Caco-2 (cell line): ENCODE data around the gene RNF11. TPM values are rescaled to one million over a fixed set of nuclear protein-coding genes. Genes with fewer than 3 reads are reported as not detected.

ENCODE experiments used
- BruUV-seq: library from RNA; stranded (reverse); fragments of 400-500 nt; replicated peaks from 2 replicates; lab custom pipeline; 2021; lab: Mats Ljungman, UMichigan
- CTCF ChIA-PET: fragments of 300-600 bp; sonication (Branson Sonifier 250); formaldehyde crosslinking; loops from one replicate; lab custom pipeline; 2022; ENCODE audit warnings: antibody characterized with exemption; lab: Charles Lee
- POLR2A ChIA-PET: fragments of 300-600 bp; sonication (Branson Sonifier 250); formaldehyde crosslinking; loops from one replicate; lab custom pipeline; 2022; ENCODE audit warnings: antibody characterized with exemption; lab: Charles Lee
- DNase-seq, 2 experiments: peaks; one replicate each; pipeline versions ENCODE4 v3.0.0 to v3.0.0-alpha.2; 2020 to 2022
- H3K27me3 ChIP-seq: replicated peaks from 2 replicates; pipeline ENCODE4 v1.6.0; 2011; ENCODE audit warnings: low read length; ENCODE audit not compliant: control insufficient read depth, insufficient read depth
- H3K36me3 ChIP-seq: 2 replicates; pipeline ENCODE4 v1.5.1; 2011; ENCODE audit warnings: low read length; ENCODE audit not compliant: control insufficient read depth, insufficient read depth
- H3K4me1 ChIP-seq: fragments of 250-450 bp; sonication (Bioruptor Pico); 2 replicates; pipeline ENCODE4 v1.5.1; 2020; ENCODE audit warnings: mild to moderate bottlenecking
- H3K4me3 ChIP-seq: 2 replicates; pipeline ENCODE4 v1.5.1; 2011; ENCODE audit warnings: low read depth, mild to moderate bottlenecking, control low read depth, low read length
- H3K9me3 ChIP-seq: fragments of 250-450 bp; sonication (Bioruptor Pico); 2 replicates; pipeline ENCODE4 v1.5.1; 2020; ENCODE audit warnings: mild to moderate bottlenecking, moderate library complexity
- H3K27ac Mint-ChIP-seq: one replicate; pipeline ENCODE4 v1.8.0; 2022; ENCODE audit warnings: mixed read lengths; ENCODE audit not compliant: unreplicated experiment
- H3K27me3 Mint-ChIP-seq: one replicate; pipeline ENCODE4 v1.8.0; 2022; ENCODE audit warnings: mixed read lengths; ENCODE audit not compliant: insufficient read depth, unreplicated experiment
- H3K36me3 Mint-ChIP-seq: one replicate; pipeline ENCODE4 v1.8.0; 2022; ENCODE audit warnings: mild to moderate bottlenecking, mixed read lengths; ENCODE audit not compliant: insufficient read depth, unreplicated experiment
- H3K4me1 Mint-ChIP-seq: one replicate; pipeline ENCODE4 v1.8.0; 2022; ENCODE audit warnings: low read depth, mixed read lengths; ENCODE audit not compliant: unreplicated experiment
- H3K4me3 Mint-ChIP-seq: one replicate; pipeline ENCODE4 v1.8.0; 2022; ENCODE audit warnings: mild to moderate bottlenecking, moderate library complexity, mixed read lengths; ENCODE audit not compliant: unreplicated experiment
- H3K9me3 Mint-ChIP-seq: one replicate; pipeline ENCODE4 v1.8.0; 2022; ENCODE audit warnings: mixed read lengths; ENCODE audit not compliant: unreplicated experiment
- intact Hi-C: fragments of 100-400 bp; cut with micrococcal nuclease; formaldehyde crosslinking; loops from one replicate; pipeline ENCODE4 v1.10.0; 2022; ENCODE audit not compliant: unreplicated experiment
- total RNA-seq: library from RNA; stranded (reverse); gene quantifications from 2 replicates; pipeline ENCODE4 v1.2.3, GENCODE V29; 2022
- TF ChIP-seq, protein P1 (sequence below), 2 experiments: fragments of 200-600 bp in 1 of 2; IDR thresholded peaks; 1 replicate in 1 of 2; 2 replicates in 1 of 2; pipeline versions ENCODE4 v1.5.1 to v1.8.0; 2011 to 2022; ENCODE audit warnings: antibody characterized with exemption in 1 of 2, control low read depth in 1 of 2, inconsistent platforms in 1 of 2, low read depth in 1 of 2, low read length in 1 of 2, mild to moderate bottlenecking in 1 of 2, moderate library complexity in 1 of 2; ENCODE audit not compliant: insufficient read depth in 1 of 2, severe bottlenecking in 1 of 2, unreplicated experiment in 1 of 2

Gene RNF11
- total RNA-seq, 1 experiment from 2014 or later, result 44.1 TPM

DNA sequence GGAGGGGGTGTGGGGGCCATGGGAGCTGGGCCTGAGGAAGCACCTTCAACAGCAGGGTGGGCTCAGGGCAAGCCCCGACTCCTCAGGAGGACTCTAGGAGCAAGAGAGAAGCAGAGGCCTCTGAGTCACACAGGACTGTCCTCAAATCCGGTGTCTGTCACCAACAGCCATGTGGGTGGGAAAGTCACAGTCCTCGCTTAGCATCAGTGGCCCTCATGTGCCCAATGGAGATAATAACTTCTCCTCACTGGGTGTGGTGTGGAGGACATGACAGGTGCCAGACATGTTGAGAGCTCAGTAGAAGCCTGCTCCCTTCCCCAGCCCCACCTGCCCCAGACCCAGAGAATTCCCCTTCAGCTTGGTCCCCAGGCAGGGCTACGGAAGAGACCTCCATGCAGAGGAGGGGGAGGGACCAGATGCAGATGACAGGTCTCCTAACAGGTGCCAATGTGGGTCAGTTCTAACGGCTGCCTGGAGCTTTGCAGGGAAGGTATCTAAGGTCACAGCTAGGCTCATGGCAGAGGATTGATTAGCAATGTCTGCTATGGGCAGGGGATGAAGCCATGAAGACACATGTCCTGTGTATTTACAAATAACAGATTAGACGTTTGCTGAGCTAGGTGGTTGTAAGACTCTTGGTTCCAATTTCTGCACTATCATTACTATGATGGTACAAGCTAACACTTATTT lies 64.1 kb downstream of the RNF11 start:
- no peak for DNase-seq
- BruUV-seq, result no TSS peak
- H3K36me3 Mint-ChIP-seq, result peaks cover 19% of the 10 kb centered on the region
- TF ChIP-seq, protein P1, sequence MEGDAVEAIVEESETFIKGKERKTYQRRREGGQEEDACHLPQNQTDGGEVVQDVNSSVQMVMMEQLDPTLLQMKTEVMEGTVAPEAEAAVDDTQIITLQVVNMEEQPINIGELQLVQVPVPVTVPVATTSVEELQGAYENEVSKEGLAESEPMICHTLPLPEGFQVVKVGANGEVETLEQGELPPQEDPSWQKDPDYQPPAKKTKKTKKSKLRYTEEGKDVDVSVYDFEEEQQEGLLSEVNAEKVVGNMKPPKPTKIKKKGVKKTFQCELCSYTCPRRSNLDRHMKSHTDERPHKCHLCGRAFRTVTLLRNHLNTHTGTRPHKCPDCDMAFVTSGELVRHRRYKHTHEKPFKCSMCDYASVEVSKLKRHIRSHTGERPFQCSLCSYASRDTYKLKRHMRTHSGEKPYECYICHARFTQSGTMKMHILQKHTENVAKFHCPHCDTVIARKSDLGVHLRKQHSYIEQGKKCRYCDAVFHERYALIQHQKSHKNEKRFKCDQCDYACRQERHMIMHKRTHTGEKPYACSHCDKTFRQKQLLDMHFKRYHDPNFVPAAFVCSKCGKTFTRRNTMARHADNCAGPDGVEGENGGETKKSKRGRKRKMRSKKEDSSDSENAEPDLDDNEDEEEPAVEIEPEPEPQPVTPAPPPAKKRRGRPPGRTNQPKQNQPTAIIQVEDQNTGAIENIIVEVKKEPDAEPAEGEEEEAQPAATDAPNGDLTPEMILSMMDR (IDR thresholded peaks at IDR 0.05; ENCODE audit: insufficient read depth in 1 of 2, low read depth in 1 of 2, low read length in 1 of 2, severe bottlenecking in 1 of 2, unreplicated experiment in 1 of 2), result no peak
- H3K4me3 Mint-ChIP-seq, result no peak overlapping the region
- H3K9me3 ChIP-seq, result no peaks in the 10 kb centered on the region
- H3K4me3 ChIP-seq, result no peak overlapping the region
- H3K36me3 ChIP-seq, result no peaks in the 10 kb centered on the region; the same call in 1 of the 2 replicates
- ChIA-PET POLR2A (no interaction called here), CTCF (interaction anchor here (0.6 kb wide), 1 partner anchor 52 kb away, joined by 8 read pairs; no protein-coding TSS in a partner anchor)
- no peaks in the 10 kb centered on the region for H3K27me3 ChIP-seq
- no peak overlapping the region for H3K27ac Mint-ChIP-seq
- intact Hi-C loops, result no loop called here
- H3K4me1 ChIP-seq, result peaks cover 12% of the 10 kb centered on the region
- H3K9me3 Mint-ChIP-seq, result no peaks in the 10 kb centered on the region
- H3K27me3 Mint-ChIP-seq, result no peaks in the 10 kb centered on the region
- peaks cover 13% of the 10 kb centered on the region for H3K4me1 Mint-ChIP-seq

DNA sequence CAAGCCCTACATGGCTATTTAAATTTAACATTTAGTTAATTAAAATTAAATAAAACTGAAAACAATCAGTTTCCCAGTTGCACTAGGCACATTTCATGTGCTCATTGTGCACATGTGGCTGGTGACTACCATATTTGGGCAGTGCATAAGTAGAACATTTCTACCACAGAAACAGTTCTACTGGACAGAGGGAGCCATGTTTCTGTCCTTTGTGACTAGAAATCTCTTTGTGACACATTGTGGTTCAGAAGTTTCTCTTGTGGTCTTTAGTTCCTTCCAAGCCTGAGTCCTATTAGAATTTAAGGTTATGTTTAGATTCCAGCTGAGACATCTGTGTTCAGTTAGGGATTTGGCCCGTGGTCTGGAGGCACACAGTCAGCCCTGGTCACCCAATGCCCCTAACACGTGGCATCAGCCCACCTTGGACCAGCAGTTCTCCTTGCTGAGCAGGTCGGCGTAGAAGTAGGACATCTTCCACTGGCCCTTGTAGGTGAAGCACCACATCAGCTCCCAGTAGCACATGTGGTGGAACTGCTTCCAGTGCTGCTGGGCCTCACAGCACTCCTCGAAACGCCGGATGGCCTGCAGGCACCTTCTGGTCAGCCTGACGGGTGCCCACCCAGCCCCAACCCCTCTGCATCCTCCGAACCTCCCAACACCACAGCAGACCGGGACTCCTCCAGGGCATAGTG lies 65.2 kb downstream of the RNF11 start:
- no TSS peak for BruUV-seq
- H3K9me3 Mint-ChIP-seq, result no peaks in the 10 kb centered on the region
- ChIA-PET CTCF (no interaction called here), POLR2A (no interaction called here)
- H3K4me3 Mint-ChIP-seq, result no peak overlapping the region
- intact Hi-C loops, result no loop called here
- Histone ChIP-seq H3K4me3 (no peak overlapping the region), H3K27me3 (no peaks in the 10 kb centered on the region), H3K9me3 (no peaks in the 10 kb centered on the region), H3K4me1 (peaks cover 19% of the 10 kb centered on the region), H3K36me3 (no peaks in the 10 kb centered on the region; the same call in 1 of the 2 replicates)
- TF ChIP-seq, protein P1 (IDR thresholded peaks at IDR 0.05; ENCODE audit: insufficient read depth in 1 of 2, low read depth in 1 of 2, low read length in 1 of 2, severe bottlenecking in 1 of 2, unreplicated experiment in 1 of 2), result no peak
- peaks cover 13% of the 10 kb centered on the region for H3K36me3 Mint-ChIP-seq
- no peak overlapping the region for H3K27ac Mint-ChIP-seq
- H3K4me1 Mint-ChIP-seq, result peaks cover 13% of the 10 kb centered on the region
- no peaks in the 10 kb centered on the region for H3K27me3 Mint-ChIP-seq
- DNase-seq, result no peak

DNA sequence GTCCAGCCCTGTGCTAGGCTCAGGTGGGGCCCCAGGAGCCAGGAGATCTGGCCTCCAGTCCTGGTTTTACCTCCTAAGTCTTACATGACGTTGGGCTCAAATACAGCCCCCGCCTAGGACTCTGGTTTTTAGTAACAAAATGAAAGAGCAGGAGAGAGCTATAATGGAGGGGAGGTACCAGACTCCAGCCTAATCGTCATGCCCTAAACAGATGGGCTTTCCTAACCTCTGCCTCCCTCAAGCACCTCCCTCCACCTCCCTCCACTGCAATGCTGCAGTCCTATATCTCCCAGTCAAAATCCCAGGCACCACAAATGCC lies 65.7 kb downstream of the RNF11 start:
- Mint-ChIP-seq H3K9me3 (no peaks in the 10 kb centered on the region), H3K36me3 (peaks cover 10% of the 10 kb centered on the region), H3K4me3 (no peak overlapping the region), H3K27ac (no peak overlapping the region), H3K27me3 (no peaks in the 10 kb centered on the region), H3K4me1 (peaks cover 13% of the 10 kb centered on the region)
- intact Hi-C loops, result no loop called here
- no peak for DNase-seq
- POLR2A ChIA-PET, result no interaction called here
- no peaks in the 10 kb centered on the region for H3K36me3 ChIP-seq
- H3K9me3 ChIP-seq, result no peaks in the 10 kb centered on the region
- H3K4me3 ChIP-seq, result no peak overlapping the region
- TF ChIP-seq, protein P1 (IDR thresholded peaks at IDR 0.05; ENCODE audit: insufficient read depth in 1 of 2, low read depth in 1 of 2, low read length in 1 of 2, severe bottlenecking in 1 of 2, unreplicated experiment in 1 of 2), result no peak
- no peaks in the 10 kb centered on the region for H3K27me3 ChIP-seq
- BruUV-seq, result no TSS peak
- CTCF ChIA-PET, result no interaction called here
- H3K4me1 ChIP-seq, result peaks cover 15% of the 10 kb centered on the region
